Right lobe of liver (tissue), 4 donors: Measurements from ENCODE around the gene USP11.

Experiments
- CTCF ChIP-seq, 4 donors: fragments of 200-600 bp in 3 of 4; fragments of 450-650 bp in 1 of 4; IDR thresholded peaks; one replicate each; pipeline versions ENCODE4 v1.5.1 to v1.8.0; 2016 to 2022; ENCODE audit warnings: antibody characterized with exemption in 4 of 4, mild to moderate bottlenecking in 2 of 4
- POLR2A ChIP-seq: fragments of 450-650 bp; IDR thresholded peaks from one replicate; pipeline ENCODE4 v1.6.1; 2017; ENCODE audit warnings: antibody characterized with exemption, mild to moderate bottlenecking
- donor health status: DM: no; HTN: no; CAD: no.
- donor health status: DM: no; HTN: no; CAD: no.
- donor health status: DM: no; HTN: yes; CAD: no.

DNA sequence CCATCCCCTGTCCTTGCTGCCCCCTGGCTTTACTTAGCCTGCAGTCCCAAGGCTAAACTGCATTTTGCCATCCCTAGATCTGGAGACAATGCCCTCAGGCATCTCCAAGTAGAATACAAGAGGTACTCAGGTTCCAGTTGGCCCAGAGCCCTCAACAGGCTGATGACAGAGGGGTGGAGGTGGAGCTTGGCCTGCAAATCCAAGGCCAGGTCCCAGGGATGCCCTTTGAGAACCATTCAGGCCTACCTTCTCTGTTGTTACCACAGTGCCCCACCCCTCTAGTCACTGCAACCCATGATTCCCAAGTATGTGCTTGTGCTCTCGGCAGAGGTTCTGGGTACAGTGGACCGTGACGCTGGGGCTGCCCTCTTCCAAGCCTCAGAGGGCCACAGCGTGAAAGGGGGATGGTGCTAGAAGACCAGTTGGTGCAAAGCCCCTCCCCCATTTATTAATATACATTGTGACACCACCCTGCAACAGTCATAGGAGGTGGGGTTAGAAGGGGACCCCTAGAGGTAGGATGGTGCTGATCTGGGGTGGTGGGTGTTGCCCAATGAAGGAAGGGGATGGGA lies 45.6 kb upstream of the USP11 start:
- TF ChIP-seq CTCF (IDR thresholded peaks at IDR 0.05) (no peak), POLR2A (no peak)
